Keratinocyte (primary cell): ENCODE measurements around the gene TCERG1.

Source experiments
- CTCF ChIP-seq, 3 experiments: IDR thresholded peaks in 1 of 3; conservative IDR thresholded peaks in 1 of 3; optimal IDR thresholded peaks in 1 of 3; 2 replicates in 2 of 3; 3 replicates in 1 of 3; pipeline versions ENCODE3 to v1.5.1; 2011; ENCODE audit warnings: low read length in 3 of 3, mild to moderate bottlenecking in 3 of 3, moderate library complexity in 2 of 3, control low read depth in 1 of 3, inconsistent platforms in 1 of 3; ENCODE audit not compliant: insufficient read depth in 2 of 3; ENCODE audit errors: extremely low read depth in 1 of 3
- EZH2 ChIP-seq: IDR thresholded peaks from one replicate; pipeline ENCODE4 v1.6.1; 2012; ENCODE audit warnings: inconsistent platforms, mild to moderate bottlenecking, low read length, moderate library complexity

- TF ChIP-seq CTCF (optimal IDR thresholded peaks at IDR 0.05 in 1 of 3, IDR thresholded peaks at IDR 0.05 in 1 of 3, conservative IDR thresholded peaks at IDR 0.05 in 1 of 3; ENCODE audit: extremely low read depth in 1 of 3, insufficient read depth in 2 of 3, low read length in 3 of 3), result no peak
- TF ChIP-seq EZH2, result no peak
Observed at GRCh38 chr5:146398826-146399225, 48.3 kb upstream of the TCERG1 start.
